ENCODE data around the gene IL15RA.

GRCh38 chr10:5941579-5941978 lies 35.8 kb downstream of the IL15RA start:
- TF ChIP-seq CTCF (conservative IDR thresholded peaks at IDR 0.05) (no peak), EZH2 (IDR thresholded peaks at IDR 0.05; ENCODE audit: low read depth) (no peak)
